Stimulated activated CD8-positive, alpha-beta memory T cell treated with anti-CD3 and anti-CD28 coated beads, Interleukin-4, amount 100 ng/mL, for 4 hours (primary cell): ENCODE results near the gene DYNC2LI1.
"Not testable (repeated sequence)": the region's sequence is repeated elsewhere in the genome, so short reads cannot be mapped to it uniquely, and the experiment has no call there.

Source experiments
- DNase-seq, 2 donors: peaks; one replicate each; pipeline ENCODE4 v3.0.0-alpha.2; 2020; ENCODE audit warnings: low read depth in 2 of 2, low spot score in 1 of 2

Gene DYNC2LI1

DNA sequence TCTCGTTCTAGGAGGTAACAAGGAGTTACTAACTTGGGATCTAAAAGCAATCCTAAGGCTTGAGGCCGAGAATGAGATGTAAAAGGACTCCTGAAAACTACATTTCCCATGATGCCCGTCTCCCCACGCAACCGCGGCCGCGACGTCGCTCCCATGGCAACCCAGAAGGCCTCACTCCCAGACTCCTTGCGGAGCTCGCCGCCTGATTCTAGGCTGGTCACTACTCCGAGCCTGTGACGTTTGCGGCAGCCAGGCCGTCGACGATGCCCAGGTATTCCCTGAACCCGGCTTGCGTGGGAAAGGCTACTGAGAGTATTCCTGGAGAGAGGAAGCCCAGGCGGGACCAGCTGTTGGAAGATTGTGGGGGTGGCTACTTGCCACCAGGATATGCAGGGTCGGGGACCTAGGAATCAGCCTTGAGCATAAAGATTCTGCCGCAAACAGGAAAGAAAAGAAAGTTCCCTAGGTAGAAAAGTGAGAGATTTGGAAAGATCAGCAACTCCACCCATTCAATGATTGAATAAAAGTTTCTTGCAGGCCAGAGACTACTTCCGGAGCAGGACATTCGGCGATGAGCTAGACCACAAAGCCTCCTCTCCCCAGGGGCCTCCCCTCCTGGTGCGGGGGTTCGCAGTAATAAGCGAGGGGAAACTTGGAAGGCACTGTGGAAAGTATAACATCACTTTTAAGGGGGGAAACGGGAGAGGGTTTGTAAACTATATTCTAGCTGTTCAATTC is at the start of gene DYNC2LI1:
TSS of gene DYNC2LI1 (plus strand) at position 164 of the 738 bp plus-strand sequence. CDS start at position 264, 100 bp downstream.
- peak; percentile 49 to 61 for DNase-seq

- DNase-seq, result no peak
Observed at GRCh38 chr2:43724728-43725526, 48.9 kb upstream of the DYNC2LI1 start.

DNA sequence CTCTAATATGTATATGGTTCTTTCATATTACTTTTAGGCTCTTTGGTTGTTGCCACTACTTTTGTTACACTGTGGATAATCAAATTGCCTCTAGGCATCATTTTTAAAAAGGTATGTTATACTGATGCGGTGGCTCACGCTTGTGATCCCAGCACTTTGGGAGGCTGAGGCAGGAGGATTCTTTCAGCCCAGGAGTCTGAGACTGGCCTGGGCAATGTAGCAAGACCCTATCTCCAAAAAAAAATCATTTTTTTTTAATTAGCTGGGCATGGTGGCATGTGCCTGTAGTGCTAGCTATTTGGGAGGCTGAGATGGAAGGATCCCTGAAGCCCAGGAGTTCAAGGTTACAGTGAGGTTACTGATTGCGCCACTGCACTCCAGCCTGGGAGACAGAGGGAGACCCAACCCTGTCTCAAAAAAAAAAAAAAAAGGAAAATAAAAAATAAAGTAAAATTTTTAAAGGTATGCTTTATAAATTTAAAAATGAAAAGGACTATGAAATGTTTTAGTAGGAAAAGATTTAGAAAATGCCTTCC is 48.1 kb upstream of the DYNC2LI1 start:
- no peak for DNase-seq

GRCh38 chr2:43726961-43727633 is 46.7 kb upstream of the DYNC2LI1 start:
- DNase-seq, result not testable (repeated sequence)

DNA sequence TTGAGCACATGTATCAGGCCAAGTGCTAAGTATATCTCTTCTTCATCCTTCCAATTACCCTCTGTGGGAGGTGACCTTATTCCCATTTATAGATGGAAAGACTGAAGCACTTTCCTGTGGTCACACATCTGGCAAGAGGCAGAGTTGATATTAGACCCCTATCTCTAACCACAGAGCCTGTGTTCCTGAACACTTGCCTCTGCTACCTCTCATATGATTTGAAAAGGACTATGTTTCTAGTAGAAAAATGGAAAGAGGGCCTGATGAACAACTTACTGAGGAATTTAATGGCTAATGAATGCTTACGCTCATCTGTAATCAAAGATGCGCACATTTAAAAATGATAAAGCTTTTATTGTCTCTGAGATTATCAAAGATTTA is 46.2 kb upstream of the DYNC2LI1 start:
- DNase-seq, result no peak

DNA sequence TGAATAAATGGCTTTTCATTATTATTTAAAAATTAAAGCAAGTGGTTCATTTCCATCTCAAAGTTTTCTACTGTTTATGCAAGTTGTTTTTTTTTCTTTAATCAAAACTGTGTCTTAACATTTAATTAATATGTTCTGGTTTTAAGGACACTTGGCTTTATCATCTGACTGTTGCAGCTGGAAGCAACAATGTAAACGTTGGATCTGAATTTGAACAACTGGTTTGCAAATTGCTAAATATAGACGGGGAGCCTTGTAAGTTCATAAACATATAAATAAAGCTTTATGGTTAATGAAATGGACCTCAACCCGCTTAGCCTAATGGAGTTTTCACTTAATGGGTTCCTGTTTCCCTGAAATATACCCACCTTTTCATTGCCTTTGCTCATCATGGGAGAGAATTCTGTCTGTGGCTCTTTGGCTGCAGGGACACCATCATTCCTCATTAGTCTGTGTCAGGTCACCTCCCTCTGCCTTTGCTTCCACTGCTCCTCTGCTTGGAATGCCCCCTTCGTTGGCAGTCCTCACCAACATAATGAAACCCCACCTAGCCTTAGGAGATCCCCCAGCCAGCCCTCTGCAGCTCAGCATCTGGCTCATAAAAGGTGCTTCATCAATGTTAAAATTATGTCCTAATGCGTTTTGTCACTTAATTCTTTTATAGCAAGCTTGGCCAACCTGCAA is 44.2 kb upstream of the DYNC2LI1 start:
- no peak for DNase-seq

GRCh38 chr2:43731211-43731610 is 42.6 kb upstream of the DYNC2LI1 start:
- DNase-seq, result no peak

GRCh38 chr2:43736637-43737036 is 37.2 kb upstream of the DYNC2LI1 start:
- no peak for DNase-seq

DNA sequence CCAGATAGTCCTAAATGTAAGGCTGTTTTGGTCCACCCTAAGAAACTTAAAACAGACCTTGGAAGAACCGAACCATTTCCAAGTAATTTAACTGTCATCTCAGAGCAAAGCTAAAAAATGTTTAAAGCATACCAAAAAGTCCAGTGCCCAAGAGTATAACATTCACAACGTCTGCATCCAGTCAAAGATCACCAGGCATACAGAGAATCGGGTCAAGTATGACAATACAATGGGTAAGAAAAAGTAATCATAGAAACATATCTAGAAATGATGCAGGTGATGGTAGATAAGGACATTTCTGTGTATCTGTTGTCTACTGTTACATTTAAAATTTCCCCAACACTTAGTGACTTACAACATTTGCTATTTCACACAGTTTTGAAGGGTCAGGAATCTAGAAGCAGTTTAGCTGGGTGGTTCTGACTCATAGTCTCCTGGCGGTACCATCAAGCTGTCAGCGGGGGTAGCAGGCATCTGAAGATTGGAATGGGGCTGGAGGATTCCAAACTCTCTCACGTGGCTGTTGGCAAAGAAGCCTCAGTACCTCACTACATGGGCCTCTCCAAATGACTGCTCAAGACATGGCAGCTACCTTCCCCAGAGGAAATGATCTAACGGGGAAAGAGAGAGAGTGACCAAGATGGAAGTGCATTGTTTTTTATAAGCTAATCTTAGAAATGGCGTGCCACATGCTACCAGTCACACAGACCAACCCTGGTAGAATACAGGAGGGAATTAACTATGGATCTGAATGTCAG is 36.6 kb upstream of the DYNC2LI1 start:
- no peak for DNase-seq

DNA sequence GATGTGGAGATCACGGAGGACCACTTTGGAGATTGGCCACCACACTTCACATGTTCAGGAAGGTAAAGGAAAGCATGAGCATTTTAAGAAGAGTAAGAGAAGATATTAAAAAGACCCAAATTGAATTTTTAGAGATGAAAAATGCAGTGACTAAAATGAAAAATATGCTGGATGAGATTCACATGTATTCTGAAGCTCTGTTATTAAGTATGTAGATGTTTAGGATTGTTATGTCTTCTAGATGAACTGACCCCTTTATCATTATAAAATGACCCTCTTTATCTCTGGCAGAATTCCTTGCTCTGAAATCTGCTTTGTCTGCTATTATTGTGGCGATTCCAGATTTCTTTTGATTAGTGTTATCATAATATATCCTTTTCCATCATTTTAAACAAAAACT is 36.0 kb upstream of the DYNC2LI1 start:
- no peak for DNase-seq

DNA sequence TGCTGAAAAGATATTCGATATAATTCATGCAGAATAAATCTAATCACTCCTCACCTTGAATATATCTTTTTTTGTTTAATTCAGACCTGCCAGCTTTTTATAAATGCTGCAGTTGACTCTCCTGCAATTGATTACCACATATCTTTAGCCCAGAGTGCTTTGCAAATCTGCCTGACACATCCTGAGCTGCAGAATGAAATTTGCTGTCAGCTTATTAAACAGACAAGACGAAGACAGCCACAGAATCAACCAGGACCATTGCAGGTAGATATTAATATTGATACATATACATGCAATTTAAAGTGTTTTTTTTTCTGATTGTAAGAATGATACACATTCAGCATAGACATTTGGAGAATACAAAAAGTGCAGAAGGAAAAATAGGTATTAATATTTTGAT is 35.6 kb upstream of the DYNC2LI1 start:
- no peak for DNase-seq

- DNase-seq, result no peak
Observed at GRCh38 chr2:43743706-43744105, 30.1 kb upstream of the DYNC2LI1 start.

- no peak for DNase-seq
Observed at GRCh38 chr2:43745457-43745856, 28.4 kb upstream of the DYNC2LI1 start.

GRCh38 chr2:43748333-43748732 is 25.5 kb upstream of the DYNC2LI1 start:
- DNase-seq, result no peak

- no peak for DNase-seq
Observed at GRCh38 chr2:43749583-43749982, 24.3 kb upstream of the DYNC2LI1 start.

GRCh38 chr2:43751476-43751990 is 22.3 kb upstream of the DYNC2LI1 start:
- no peak for DNase-seq

DNA sequence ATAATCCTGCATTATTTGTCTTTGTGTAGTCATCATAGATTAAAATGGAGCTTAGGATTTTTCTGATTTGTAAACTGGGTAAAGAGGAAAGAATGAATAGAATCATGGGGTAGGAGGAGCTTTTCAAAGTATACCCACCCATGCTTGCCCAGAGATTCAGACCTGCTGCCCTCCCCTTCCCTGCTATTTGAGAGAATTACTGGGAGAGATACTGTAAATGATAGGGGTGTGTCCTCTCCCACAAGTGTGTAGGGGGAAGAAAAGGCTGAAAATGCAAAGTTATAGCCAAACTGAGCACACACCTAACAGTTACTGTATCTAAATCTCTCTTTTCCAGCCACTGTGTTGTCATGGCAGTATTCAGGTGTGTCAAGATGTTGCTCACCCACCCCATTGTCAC is 21.5 kb upstream of the DYNC2LI1 start:
- no peak for DNase-seq

GRCh38 chr2:43754180-43754579 is 19.7 kb upstream of the DYNC2LI1 start:
- no peak for DNase-seq

DNA sequence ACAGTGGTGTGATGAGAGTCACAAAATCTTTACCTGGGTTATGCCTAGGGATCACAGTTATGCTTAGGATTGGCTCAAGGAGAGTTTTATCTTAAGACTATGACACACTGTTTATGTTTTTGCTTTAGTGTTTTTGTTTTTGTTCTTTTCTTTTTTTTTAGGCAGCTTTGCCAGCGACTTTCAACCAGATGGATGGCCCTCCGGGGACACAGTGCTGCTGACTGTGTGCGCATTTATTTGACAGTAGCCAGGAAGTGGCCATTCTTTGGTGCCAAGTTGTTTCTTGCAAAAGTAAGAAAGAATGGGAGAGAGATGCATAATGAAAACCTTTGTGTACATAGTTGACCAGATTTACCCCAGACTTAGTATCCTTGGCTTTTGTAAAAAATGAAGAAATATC is 15.1 kb upstream of the DYNC2LI1 start:
- DNase-seq, result no peak

GRCh38 chr2:43759195-43759594 is 14.6 kb upstream of the DYNC2LI1 start:
- DNase-seq, result no peak
